ENCODE data around the gene INPP5A.
"Not testable (repeated sequence)": the region's sequence is repeated elsewhere in the genome, so short reads cannot be mapped to it uniquely, and the experiment has no call there.

Gene INPP5A

GRCh38 chr10:132550366-132551092, 12.9 kb downstream of the INPP5A start:
- no peak for DNase-seq (ENCODE audit: low read depth)

- DNase-seq (ENCODE audit: low read depth) = no peak
Observed at GRCh38 chr10:132551093-132551807, 13.7 kb downstream of the INPP5A start.

GRCh38 chr10:132551808-132552130, 14.2 kb downstream of the INPP5A start:
- no peak for DNase-seq (ENCODE audit: low read depth)

DNA sequence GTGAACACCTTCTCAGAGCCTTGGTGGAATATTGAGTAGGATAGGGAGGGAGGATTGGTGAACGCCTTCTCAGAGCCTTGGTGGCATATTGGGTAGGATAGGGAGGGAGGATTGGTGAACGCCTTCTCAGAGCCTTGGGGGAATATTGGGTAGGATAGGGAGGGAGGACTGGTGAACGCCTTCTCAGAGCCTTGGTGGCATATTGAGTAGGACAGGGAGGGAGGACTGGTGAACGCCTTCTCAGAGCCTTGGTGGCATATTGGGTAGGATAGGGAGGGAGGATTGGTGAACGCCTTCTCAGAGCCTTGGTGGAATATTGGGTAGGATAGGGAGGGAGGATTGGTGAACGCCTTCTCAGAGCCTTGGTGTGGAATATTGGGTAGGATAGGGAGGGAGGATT, 15.0 kb downstream of the INPP5A start:
- not testable (repeated sequence) for DNase-seq (ENCODE audit: low read depth)

DNA sequence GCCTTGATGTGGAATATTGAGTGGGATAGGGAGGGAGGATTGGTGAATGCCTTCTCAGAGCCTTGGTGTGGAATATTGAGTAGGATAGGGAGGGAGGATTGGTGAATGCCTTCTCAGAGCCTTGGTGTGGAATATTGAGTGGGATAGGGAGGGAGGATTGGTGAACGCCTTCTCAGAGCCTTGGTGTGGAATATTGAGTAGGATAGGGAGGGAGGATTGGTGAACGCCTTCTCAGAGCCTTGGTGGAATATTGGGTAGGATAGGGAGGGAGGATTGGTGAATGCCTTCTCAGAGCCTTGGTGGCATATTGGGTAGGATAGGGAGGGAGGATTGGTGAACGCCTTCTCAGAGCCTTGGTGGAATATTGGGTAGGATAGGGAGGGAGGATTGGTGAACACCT, 16.0 kb downstream of the INPP5A start:
- DNase-seq (ENCODE audit: low read depth) = not testable (repeated sequence)

DNA sequence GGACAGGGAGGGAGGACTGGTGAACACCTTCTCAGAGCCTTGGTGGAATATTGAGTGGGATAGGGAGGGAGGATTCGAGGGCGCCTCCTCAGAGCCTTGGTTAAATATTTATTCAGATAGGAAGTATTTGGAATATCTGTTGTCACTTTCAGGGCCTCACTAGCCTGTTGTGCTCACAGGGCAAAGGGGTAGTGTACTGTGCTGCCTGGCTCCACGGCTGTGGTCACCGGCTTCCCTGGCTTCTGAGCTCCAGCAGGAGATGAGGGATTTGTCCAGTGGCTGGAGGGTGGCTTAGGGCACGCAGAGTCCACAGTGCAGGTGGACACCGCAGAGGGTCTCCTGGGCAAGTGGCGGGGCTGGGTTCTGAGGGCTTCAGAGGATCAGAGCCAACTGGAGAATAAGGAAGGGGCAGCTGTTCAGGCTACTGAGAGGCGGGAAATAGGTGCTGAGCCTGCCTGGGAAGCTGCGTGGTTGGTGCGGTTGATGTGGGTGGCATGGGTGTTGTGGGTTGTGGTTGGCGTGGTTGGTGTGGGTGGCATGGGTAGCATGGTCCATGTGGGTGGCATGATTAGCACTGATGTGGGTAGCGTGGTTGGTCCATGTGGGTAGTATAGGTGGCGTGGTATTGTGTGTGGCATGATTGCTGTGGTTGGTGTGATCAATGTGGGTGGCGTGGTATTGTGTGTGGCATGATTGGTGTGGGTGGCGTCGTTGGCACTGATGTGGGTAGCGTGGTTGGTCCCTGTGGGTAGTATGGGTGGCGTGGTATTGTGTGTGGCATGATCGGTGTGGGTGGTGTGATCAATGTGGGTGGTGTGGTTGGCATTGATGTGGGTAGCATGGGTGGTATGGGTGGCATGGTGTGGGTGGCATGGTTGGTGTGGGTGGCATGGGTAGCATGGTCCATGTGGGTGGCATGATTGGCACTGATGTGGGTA, 16.7 kb downstream of the INPP5A start:
- DNase-seq (ENCODE audit: low read depth) = no peak

DNA sequence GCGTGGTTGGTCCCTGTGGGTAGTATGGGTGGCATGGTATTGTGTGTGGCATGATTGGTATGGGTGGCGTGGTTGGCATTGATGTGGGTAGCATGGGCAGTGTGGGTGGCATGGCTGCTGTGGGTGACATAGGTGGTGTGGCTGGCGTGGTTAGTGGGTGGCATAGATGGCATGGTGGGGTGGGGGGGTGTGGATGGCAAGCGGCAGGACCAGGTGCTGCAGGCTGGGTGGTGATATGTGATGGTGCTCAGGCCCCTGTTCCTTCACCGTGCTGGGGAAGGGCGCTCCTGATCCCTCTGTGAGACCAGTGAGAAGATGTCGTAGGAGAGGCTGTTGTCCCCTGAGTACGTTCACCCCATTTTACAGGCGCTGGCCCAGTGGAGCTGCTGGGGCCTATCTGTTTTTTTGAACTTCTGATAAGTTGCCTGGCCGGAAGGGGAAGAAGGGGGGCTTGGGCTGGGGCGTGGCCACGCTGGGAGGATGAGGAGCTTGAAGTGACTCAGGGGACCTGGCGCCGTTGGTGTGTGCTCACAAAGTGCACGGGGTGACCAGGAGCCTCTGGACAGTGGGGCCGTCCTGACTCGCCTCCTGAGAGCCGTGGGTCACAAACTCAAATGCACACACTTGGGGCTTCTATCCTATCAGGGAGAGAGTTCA, 17.5 kb downstream of the INPP5A start:
- no peak for DNase-seq (ENCODE audit: low read depth)

DNA sequence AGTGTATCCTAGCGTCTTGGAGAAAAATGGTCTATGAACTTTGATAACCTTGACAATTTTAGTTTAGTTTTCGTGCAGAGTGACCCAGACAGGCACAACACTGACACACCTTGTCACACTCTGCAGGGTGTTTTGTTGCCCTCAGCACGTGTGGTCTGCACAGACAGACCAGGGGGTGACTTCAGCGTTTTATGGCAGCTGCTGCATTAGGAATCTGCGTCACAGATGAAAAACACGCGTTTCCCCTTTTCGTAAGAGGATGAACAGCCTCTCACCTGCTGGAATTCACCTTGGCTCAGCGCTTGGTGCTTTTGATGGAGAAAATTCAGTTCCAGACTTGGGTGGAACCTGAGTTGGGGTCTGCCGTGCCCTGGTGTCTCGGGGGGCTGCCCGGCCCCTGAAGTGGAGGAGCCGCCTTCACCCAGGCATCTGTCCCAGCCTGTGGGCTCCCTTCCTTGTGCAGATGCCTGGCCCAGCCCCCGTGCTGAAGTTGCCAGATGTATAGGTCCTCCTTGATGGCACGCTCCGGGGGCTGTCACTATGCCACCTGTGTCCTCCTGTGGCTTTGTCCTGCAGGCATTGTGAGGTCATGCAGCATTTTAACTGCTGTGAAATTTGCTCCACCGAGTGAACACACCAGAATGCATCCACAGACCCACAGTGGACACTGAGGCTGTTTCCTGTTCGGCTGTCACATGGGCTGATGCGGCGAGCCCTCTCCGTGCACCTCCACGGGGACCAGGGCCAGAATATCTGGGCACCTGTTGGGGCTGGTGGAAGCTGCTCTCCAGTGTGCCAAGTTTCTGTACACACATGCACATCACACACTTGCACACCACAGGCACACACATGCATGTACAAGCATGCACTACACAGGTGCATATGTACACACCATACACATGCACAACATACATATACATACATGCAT, 18.3 kb downstream of the INPP5A start:
- DNase-seq (ENCODE audit: low read depth) = no peak

DNA sequence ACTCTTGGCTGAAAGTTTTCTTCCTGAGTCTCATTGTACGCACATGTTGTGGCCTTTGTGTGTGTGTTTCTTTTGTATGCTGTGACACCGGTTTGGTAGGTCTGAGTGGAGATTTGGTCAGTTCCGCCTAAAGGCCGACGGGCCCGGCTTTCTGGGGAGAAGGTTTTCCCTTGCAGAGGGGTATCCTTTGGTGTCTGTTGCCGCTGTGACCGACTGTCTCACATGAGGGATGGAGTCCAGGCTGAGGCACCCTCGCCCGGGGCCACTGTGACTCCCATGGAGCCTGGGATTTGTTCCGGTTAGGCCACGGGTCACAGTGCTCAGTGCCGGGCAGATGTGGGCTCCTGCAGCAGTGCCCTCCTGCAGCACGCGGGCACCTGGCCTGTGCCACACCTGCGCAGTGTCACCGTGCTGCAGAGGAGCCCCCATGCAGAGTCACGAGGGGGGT, 19.4 kb downstream of the INPP5A start:
- DNase-seq (ENCODE audit: low read depth) = no peak

DNA sequence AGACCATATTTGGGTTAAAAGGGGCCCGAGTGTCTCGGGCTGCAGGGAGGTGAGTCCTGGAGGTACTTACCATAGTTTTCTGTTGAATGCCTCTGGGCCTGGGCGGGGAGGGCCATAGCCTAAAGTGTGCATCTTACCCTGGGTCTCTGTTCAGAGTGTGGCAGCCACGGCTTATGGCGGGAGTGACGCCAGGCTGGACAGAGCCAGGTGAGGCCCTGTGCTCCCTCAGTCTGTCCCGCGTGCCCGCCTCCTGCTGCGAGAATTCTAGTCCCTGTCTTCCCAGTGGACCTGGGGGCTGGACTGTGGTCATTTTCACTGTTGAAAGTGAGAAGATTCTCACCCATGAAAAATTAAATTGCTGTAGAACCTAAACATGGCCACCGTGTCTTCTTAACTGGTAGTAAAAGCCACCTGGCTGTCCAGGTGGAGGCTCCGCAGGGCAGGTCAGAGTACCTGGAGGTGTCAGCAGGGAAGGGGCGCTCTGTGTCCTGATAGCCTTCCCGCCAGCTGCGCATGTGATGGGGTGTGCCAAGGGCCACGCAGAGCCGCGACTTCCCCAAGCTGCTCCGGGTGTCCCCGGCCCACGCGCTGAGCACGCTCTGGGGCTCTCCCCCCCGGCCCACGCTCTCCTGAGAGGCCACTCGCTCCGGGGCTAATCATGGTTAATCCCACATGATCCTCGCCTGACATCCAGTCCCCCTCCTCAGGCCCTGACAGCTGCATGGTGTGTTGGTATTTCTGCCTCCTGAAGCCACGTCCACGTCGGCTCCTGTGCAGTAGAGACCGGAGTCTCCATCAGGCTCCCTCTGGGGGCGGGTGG, 20.3 kb downstream of the INPP5A start:
- no peak for DNase-seq (ENCODE audit: low read depth)

DNA sequence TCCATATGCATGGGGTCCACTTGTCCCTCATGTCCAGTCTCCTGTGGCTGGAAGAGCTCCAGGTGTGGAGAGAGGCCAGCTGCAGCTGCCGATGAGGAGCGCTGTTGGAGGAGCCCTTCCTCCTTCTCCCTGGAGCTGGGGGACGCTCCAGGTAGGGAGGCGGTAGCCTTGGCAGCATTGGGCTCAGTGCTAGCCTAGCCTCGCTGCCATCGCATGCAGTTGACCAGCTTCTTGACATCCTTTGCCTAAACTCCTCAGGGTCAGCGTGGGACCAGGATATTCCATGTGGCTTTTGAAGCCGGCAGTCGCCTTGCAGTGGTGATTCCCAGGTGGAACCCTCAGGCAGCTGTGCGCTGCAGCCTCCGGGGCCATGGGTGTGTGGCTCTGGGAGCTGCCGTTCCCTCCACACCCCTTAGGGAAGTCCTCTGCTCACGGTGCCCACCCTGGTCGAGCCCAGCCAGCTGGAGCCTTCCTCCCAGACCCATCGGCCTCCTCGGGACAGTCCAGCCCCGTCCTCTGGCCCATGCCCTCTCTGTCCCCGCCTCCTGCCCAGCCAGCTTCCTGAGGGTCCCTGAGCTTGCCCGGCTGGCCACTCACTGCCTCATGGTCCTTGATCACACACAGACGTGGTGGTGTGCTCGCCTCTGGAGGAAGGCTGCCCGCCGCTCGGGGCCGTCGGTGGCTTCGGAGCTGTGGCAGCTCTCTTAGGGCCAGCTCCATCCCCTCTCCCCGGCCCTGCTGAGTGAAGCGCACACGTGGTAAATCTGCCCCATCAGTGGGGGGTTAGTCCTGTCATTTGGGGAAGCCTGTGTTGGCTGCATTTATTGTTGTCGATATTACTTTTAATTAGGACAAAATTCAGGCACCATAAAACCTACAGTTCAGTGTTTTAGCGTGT, 21.2 kb downstream of the INPP5A start:
- DNase-seq (ENCODE audit: low read depth) = no peak

DNA sequence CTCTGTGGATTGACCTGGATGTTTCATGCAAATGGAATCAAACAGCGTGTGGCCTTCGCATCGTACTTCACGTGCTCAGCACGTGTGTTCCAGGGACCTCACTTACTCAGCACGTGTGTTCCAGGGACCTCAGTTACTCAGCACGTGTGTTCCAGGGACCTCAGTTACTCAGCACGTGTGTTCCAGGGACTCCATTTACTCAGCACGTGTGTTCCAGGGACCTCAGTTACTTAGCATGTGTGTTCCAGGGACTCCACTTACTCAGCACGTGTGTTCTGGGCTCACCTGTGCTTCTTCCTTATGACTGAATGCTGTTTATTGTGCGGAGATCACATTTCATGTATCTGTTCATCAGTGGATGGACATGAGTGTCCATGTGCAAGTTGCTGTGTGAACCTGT, 22.0 kb downstream of the INPP5A start:
- DNase-seq (ENCODE audit: low read depth) = no peak

GRCh38 chr10:132560241-132560731, 22.7 kb downstream of the INPP5A start:
- DNase-seq (ENCODE audit: low read depth) = no peak

DNA sequence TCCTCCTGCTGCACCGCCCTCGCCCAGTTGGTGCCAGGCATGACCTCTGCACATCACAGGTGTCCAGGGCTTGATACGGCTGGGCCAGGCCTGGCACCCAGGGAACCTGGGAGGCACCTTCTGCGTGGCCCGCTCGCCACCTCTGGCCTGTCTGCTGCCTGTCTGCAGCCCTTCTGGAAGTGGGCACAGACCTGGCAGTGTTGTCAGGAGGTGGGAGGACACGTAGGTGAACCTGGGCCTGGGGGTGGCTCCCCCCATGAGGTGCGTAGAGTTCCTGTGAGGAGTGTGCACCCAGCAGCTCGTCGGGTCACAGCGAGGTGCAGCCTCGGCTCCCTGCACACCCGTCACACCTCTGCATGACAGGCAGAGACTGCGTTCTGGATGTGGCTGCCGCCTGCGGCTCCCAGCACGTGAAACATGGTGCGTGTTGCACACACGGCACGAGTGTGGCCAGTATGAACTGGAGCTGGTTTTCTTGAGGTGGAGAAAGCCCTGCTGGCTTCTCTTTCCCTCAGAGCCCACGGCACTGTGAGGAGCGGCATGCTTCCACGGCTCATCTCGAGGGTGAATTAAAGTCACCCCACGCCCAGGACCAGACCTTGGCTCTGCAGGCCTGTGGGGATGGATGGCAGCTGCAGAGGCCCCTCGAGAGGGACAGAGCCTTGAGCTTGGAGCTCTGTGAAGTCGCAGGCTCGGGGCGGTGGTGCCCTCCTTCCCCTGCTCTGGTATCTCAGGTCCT, 24.8 kb downstream of the INPP5A start:
- DNase-seq (ENCODE audit: low read depth) = no peak

- DNase-seq (ENCODE audit: low read depth) = no peak
Observed at GRCh38 chr10:132562916-132563456, 25.4 kb downstream of the INPP5A start.

DNA sequence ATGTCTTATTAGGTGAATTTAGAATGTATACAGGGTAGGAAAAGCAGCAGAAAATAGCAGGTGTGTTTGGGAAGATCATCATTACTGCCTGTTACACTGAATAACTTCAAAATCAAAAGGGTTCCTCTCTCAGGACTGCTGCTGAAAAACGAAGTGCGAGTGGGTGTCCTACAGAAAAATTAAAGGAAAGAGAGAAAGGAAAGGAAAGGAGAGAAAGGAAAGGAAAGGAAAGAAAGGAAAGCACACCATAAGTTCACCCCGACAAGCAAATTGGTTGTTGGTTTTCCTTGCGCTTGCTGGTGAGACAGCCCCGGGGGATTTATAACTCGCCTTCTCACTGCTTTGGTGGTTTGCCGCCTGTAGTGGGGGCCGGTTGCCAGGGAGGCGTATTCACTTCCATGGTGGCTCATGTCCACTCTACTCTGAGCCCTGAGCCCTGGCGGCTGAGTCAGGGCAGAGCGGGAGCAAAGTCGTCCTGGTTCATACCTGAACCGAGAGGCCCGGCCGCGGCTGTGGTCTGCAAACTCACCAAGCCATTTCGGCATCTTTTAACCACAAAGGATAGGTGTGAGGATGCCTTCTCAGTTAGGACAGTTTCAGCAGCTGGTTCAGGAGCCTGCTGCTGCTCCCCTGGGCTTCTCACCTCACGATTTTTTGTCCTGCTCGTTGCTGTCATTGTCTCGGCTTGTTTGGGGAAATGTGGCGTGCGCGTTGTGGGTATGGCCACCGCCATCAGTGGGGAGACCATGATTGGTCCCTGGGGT, 26.1 kb downstream of the INPP5A start:
- no peak for DNase-seq (ENCODE audit: low read depth)

DNA sequence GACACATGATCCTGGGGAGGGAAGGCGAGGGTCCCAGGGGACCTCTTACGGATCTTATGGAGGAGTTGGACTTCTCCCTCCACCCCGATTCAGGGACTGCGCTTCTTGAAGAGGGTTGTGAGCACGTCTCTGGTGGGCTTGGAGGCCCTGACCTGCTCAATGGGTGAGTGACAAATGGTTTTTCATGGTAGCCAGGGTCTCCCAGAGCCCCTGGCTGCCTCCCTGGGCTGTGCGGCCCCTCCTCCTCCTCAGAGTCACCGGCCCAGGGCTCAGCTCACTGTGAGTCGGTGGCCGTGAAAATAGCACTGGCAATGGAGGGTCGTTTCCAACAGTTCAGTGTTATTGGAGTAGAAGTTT, 26.6 kb downstream of the INPP5A start:
- no peak for DNase-seq (ENCODE audit: low read depth)

Data from amniotic epithelial cell (primary cell).